GM19043 (cell line): ENCODE measurements around the gene ASB9.
"Not testable (repeated sequence)": the region's sequence is repeated elsewhere in the genome, so short reads cannot be mapped to it uniquely, and the experiment has no call there.

ENCODE experiments used
- ATAC-seq: cut with Tn5 transposase; IDR thresholded peaks from one replicate; pipeline ENCODE4 v1.9.1; 2021; ENCODE audit warnings: low read depth; ENCODE audit not compliant: unreplicated experiment

The ASB9 gene

GRCh38 chrX:15269618-15270521 is at the start of gene ASB9:
TSS of gene ASB9 (minus strand) at chrX:15270083. CDS start at chrX:15269874, 209 bp downstream.
- no peak for ATAC-seq

GRCh38 chrX:15319075-15319474 is 49.2 kb upstream of the ASB9 start:
- ATAC-seq: no peak

GRCh38 chrX:15315509-15315908 is 45.6 kb upstream of the ASB9 start, which contains the start of gene ASB11:
TSS of gene ASB11 (minus strand) at chrX:15315640. CDS start at chrX:15315605, 35 bp downstream.
- no peak for ATAC-seq

- ATAC-seq: no peak
Observed at GRCh38 chrX:15314472-15314871, 44.6 kb upstream of the ASB9 start.

- no peak for ATAC-seq
Observed at GRCh38 chrX:15311119-15311518, 41.2 kb upstream of the ASB9 start.

- no peak for ATAC-seq
Observed at GRCh38 chrX:15310117-15310516, 40.2 kb upstream of the ASB9 start.

GRCh38 chrX:15305899-15306298 is 36.0 kb upstream of the ASB9 start:
- not testable (repeated sequence) for ATAC-seq

GRCh38 chrX:15301924-15302323 is 32.0 kb upstream of the ASB9 start:
- ATAC-seq: no peak

- no peak for ATAC-seq
Observed at GRCh38 chrX:15299941-15300851, 30.3 kb upstream of the ASB9 start.

GRCh38 chrX:15298780-15299179 is 28.9 kb upstream of the ASB9 start:
- ATAC-seq: no peak

GRCh38 chrX:15298201-15298600 is 28.3 kb upstream of the ASB9 start:
- ATAC-seq: no peak

GRCh38 chrX:15293451-15293850 is 23.6 kb upstream of the ASB9 start:
- ATAC-seq: no peak

GRCh38 chrX:15292861-15293260 is 23.0 kb upstream of the ASB9 start:
- no peak for ATAC-seq

GRCh38 chrX:15277604-15278003 is 7.7 kb upstream of the ASB9 start:
- no peak for ATAC-seq

- ATAC-seq: no peak
Observed at GRCh38 chrX:15274946-15275345, 5.1 kb upstream of the ASB9 start.

GRCh38 chrX:15273275-15273674 is 3.4 kb upstream of the ASB9 start:
- not testable (repeated sequence) for ATAC-seq

GRCh38 chrX:15271757-15272156 is 1.9 kb upstream of the ASB9 start:
- no peak for ATAC-seq

- no peak for ATAC-seq
Observed at GRCh38 chrX:15269120-15269519, 763 bp downstream of the ASB9 start.

- no peak for ATAC-seq
Observed at GRCh38 chrX:15254852-15255251, 15.0 kb downstream of the ASB9 start.

- ATAC-seq: no peak
Observed at GRCh38 chrX:15245896-15246295, 24.0 kb downstream of the ASB9 start.

GRCh38 chrX:15244421-15244820 is 25.5 kb downstream of the ASB9 start:
- no peak for ATAC-seq
